GM23338 (cell line): ENCODE data around the gene GTSF1L.

Experiments
- EZH2 ChIP-seq: fragments of 200-600 bp; sonication (generic); IDR thresholded peaks from one replicate; pipeline ENCODE4 v1.8.0; 2017; ENCODE audit warnings: antibody characterized with exemption, mild to moderate bottlenecking, low read depth; ENCODE audit not compliant: unreplicated experiment
- POLR2AphosphoS5 ChIP-seq: IDR thresholded peaks from 2 replicates; pipeline ENCODE4 v1.6.1; 2016; ENCODE audit warnings: antibody characterized with exemption, low read depth
- REST ChIP-seq: IDR thresholded peaks from one replicate; pipeline ENCODE4 v1.6.1; 2018; ENCODE audit warnings: antibody characterized with exemption; ENCODE audit not compliant: unreplicated experiment
- ZNF114 ChIP-seq: fragments of 250-450 bp; sonication (Bioruptor Pico); IDR thresholded peaks from 2 replicates; pipeline ENCODE4 v1.5.0; 2020; ENCODE audit warnings: mild to moderate bottlenecking, moderate library complexity
- TF ChIP-seq, protein P1 (sequence below), 2 experiments: fragments of 200-600 bp in 1 of 2; sonication (generic) in 1 of 2; conservative IDR thresholded peaks; 2 replicates each; pipeline versions ENCODE4 v1.5.1 to v1.6.1; 2016 to 2017; ENCODE audit warnings: antibody characterized with exemption in 2 of 2, low read depth in 2 of 2, mild to moderate bottlenecking in 2 of 2, moderate library complexity in 1 of 2

DNA sequence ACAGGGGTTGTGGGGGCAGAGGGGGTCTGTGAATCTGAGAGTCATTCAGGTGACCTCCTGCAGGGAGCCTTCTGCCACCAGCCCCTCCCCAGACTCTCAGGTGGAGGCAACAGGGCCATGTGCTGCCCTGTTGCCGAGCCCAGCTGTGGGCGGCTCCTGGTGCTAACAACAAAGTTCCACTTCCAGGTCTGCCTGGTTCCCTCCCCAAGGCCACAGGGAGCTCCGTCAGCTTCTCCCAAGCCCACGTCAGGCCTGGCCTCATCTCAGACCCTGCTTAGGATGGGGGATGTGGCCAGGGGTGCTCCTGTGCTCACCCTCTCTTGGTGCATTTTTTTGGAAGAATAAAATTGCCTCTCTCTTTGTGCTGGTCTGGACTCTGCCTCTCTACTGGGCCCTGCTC, 10.7 kb downstream of the GTSF1L start:
- TF ChIP-seq, protein P1, sequence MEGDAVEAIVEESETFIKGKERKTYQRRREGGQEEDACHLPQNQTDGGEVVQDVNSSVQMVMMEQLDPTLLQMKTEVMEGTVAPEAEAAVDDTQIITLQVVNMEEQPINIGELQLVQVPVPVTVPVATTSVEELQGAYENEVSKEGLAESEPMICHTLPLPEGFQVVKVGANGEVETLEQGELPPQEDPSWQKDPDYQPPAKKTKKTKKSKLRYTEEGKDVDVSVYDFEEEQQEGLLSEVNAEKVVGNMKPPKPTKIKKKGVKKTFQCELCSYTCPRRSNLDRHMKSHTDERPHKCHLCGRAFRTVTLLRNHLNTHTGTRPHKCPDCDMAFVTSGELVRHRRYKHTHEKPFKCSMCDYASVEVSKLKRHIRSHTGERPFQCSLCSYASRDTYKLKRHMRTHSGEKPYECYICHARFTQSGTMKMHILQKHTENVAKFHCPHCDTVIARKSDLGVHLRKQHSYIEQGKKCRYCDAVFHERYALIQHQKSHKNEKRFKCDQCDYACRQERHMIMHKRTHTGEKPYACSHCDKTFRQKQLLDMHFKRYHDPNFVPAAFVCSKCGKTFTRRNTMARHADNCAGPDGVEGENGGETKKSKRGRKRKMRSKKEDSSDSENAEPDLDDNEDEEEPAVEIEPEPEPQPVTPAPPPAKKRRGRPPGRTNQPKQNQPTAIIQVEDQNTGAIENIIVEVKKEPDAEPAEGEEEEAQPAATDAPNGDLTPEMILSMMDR (conservative IDR thresholded peaks at IDR 0.05; ENCODE audit: low read depth in 2 of 2): no peak
- TF ChIP-seq EZH2: no peak
- TF ChIP-seq POLR2AphosphoS5: no peak
- TF ChIP-seq ZNF114 (CRISPR knock-in tag): no peak
- TF ChIP-seq REST: no peak
